ENCODE data around the gene ODR4.

DNA sequence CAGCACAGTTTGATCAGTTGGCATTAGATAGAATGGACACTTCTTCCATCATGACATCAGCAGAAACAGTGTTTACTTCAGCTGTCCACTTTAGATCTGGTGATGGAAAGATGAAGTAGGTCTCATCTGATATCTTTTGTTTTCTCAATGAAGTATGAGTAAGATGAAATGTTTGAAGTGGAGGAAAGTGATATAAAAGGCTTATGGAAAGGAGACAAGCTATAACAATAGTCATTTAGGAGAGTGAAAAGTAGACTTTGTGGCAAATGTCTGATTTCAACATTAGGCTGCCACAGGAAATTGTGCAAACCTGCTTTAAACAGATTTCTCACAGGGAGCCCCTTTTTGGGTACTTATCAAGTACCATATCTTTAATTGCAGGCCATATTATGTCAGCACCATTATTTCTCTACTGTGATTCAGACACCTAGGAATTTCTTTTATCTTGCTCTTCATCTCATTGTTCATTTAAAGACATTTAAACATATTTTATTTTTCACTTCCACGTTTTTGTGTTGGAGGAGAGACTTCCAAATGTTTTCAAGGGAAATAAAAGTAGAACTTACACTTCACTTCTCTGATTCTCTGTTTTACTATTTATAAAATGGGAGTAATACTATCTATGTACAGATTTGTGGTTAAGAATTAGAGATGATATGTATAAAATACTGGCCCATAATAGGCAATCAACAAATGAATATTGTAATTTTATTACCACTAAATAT is 67.2 kb downstream of the ODR4 start:
- TF ChIP-seq, protein P1, sequence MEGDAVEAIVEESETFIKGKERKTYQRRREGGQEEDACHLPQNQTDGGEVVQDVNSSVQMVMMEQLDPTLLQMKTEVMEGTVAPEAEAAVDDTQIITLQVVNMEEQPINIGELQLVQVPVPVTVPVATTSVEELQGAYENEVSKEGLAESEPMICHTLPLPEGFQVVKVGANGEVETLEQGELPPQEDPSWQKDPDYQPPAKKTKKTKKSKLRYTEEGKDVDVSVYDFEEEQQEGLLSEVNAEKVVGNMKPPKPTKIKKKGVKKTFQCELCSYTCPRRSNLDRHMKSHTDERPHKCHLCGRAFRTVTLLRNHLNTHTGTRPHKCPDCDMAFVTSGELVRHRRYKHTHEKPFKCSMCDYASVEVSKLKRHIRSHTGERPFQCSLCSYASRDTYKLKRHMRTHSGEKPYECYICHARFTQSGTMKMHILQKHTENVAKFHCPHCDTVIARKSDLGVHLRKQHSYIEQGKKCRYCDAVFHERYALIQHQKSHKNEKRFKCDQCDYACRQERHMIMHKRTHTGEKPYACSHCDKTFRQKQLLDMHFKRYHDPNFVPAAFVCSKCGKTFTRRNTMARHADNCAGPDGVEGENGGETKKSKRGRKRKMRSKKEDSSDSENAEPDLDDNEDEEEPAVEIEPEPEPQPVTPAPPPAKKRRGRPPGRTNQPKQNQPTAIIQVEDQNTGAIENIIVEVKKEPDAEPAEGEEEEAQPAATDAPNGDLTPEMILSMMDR (conservative IDR thresholded peaks at IDR 0.05), result no peak
- no peak for TF ChIP-seq EZH2 (IDR thresholded peaks at IDR 0.05; ENCODE audit: low read depth)
